PC-3 (cell line): ENCODE results near the gene ACSM3. TPM values are rescaled to one million over a fixed set of nuclear protein-coding genes. Genes with fewer than 3 reads are reported as not detected.
"Not testable (repeated sequence)": the region's sequence is repeated elsewhere in the genome, so short reads cannot be mapped to it uniquely, and the experiment has no call there.

Source experiments
- ATAC-seq: fragments of 200-7000 bp; cut with Tn5 transposase; 2 replicates; pipeline ENCODE4 v1.9.1; 2020; ENCODE audit warnings: mild to moderate bottlenecking, moderate library complexity
- Bru-seq: library from RNA; stranded (reverse); fragments of 400-500 nt; gene quantifications from one replicate; lab custom pipeline; 2021; lab: Mats Ljungman, UMichigan
- BruChase-seq, 2 experiments: library from RNA; stranded (reverse); fragments of 400-500 nt; gene quantifications; one replicate each; lab custom pipeline; 2021; lab: Mats Ljungman, UMichigan
- BruUV-seq: library from RNA; stranded (reverse); fragments of 400-500 nt; replicated peaks from 2 replicates; lab custom pipeline; 2021; lab: Mats Ljungman, UMichigan
- CTCF ChIA-PET: fragments of 300-600 bp; sonication (Branson Sonifier 250); formaldehyde crosslinking; loops from one replicate; lab custom pipeline; 2022; ENCODE audit warnings: antibody characterized with exemption; lab: Charles Lee
- POLR2A ChIA-PET: fragments of 300-600 bp; sonication (Branson Sonifier 250); formaldehyde crosslinking; loops from one replicate; lab custom pipeline; 2022; ENCODE audit warnings: antibody characterized with exemption; ENCODE audit not compliant: unreplicated experiment; lab: Charles Lee
- DNase-seq: peaks from one replicate; pipeline ENCODE4 v3.0.0-alpha.2; 2015
- H2AFZ ChIP-seq: fragments of 300-600 bp; sonication (generic); 2 replicates; pipeline ENCODE4 v1.6.0; 2016; ENCODE audit warnings: antibody characterized with exemption, low read length
- H3F3A ChIP-seq: fragments of 300-600 bp; sonication (generic); one replicate; pipeline ENCODE4 v1.6.0; 2017; ENCODE audit warnings: antibody characterized with exemption, low read length, control low read depth, mild to moderate bottlenecking; ENCODE audit not compliant: unreplicated experiment
- H3K27ac ChIP-seq: fragments of 300-600 bp; sonication (generic); 2 replicates; pipeline ENCODE4 v1.5.1; 2016; ENCODE audit warnings: mild to moderate bottlenecking, low read length
- H3K27me3 ChIP-seq: fragments of 300-600 bp; sonication (generic); 2 replicates; pipeline ENCODE4 v1.6.1; 2016; ENCODE audit warnings: low read length, mixed read lengths
- H3K36me3 ChIP-seq: fragments of 300-600 bp; sonication (generic); 2 replicates; pipeline ENCODE4 v1.6.1; 2016; ENCODE audit warnings: low read depth, mixed run types, low read length, mixed read lengths
- H3K4me1 ChIP-seq: fragments of 300-600 bp; sonication (generic); 2 replicates; pipeline ENCODE4 v1.5.1; 2016; ENCODE audit warnings: low read length; ENCODE audit not compliant: insufficient read depth
- H3K4me2 ChIP-seq: fragments of 300-600 bp; sonication (generic); 2 replicates; pipeline ENCODE4 v1.6.0; 2016; ENCODE audit warnings: low read length
- H3K4me3 ChIP-seq: fragments of 300-600 bp; sonication (generic); 2 replicates; pipeline ENCODE4 v1.5.1; 2016; ENCODE audit warnings: mild to moderate bottlenecking, low read length, mixed read lengths
- H3K79me2 ChIP-seq: fragments of 300-600 bp; sonication (generic); 2 replicates; pipeline ENCODE4 v1.6.1; 2017; ENCODE audit warnings: low read length, mixed read lengths
- H3K9ac ChIP-seq: fragments of 300-600 bp; sonication (generic); 2 replicates; pipeline ENCODE4 v1.6.0; 2016; ENCODE audit warnings: mild to moderate bottlenecking, low read length
- H3K9me2 ChIP-seq: fragments of 300-600 bp; sonication (generic); replicated peaks from 2 replicates; pipeline ENCODE4 v1.6.1; 2016; ENCODE audit warnings: mixed run types, low read length, mixed read lengths
- H3K9me3 ChIP-seq: fragments of 300-600 bp; sonication (generic); 2 replicates; pipeline ENCODE4 v1.6.1; 2016; ENCODE audit warnings: low read length, mixed read lengths
- H4K20me1 ChIP-seq: fragments of 300-600 bp; sonication (generic); 2 replicates; pipeline ENCODE4 v1.6.1; 2016; ENCODE audit warnings: low read length, mixed read lengths
- CTCF ChIP-seq: fragments of 300-600 bp; sonication (generic); conservative IDR thresholded peaks from 2 replicates; pipeline ENCODE4 v1.5.1; 2017; ENCODE audit warnings: antibody characterized with exemption, low read depth, mild to moderate bottlenecking, low read length
- EZH2 ChIP-seq: fragments of 300-600 bp; sonication (generic); IDR thresholded peaks from one replicate; pipeline ENCODE4 v1.6.1; 2017; ENCODE audit warnings: antibody characterized with exemption, mild to moderate bottlenecking, low read length; ENCODE audit not compliant: unreplicated experiment
- EZH2phosphoT487 ChIP-seq: fragments of 300-600 bp; sonication (generic); IDR thresholded peaks from 2 replicates; pipeline ENCODE4 v1.6.1; 2018; ENCODE audit warnings: mild to moderate bottlenecking, antibody characterized with exemption, low read length, borderline replicate concordance
- intact Hi-C: fragments of 100-400 bp; cut with micrococcal nuclease; formaldehyde crosslinking; loops from 2 replicates; pipeline ENCODE4 v1.9.0; 2023
- long read RNA-seq: library from polyadenylated mRNA; unstranded; transcript quantifications from one replicate; pipeline ENCODE4 v2.0.0, GENCODE V29; 2021; ENCODE audit not compliant: unreplicated experiment
- total RNA-seq: library from RNA; depleted of rRNA; stranded (reverse); fragments of >200 nt; gene quantifications from 2 replicates; pipeline ENCODE4 v1.2.3, GENCODE V29; 2014; rRNA removed

The ACSM3 gene
- total RNA-seq: 4.0 and 5.2 TPM in 2 replicates
- percentile 27 among the genes with signal in this experiment for Bru-seq, nascent RNA
- percentile 24 among the genes with signal in this experiment for BruChase-seq, experiment 1, labeled RNA remaining after a 6-hour chase
- percentile 23 among the genes with signal in this experiment for BruChase-seq, experiment 2, labeled RNA remaining after a 2-hour chase
- long read RNA-seq, partial matches to known transcripts: 0 of 4 reads
- long read RNA-seq, other reads (novel, unspliced or antisense): 3 of 4 reads

- intact Hi-C loops: no loop called here
- DNase-seq (peak; percentile 83), ATAC-seq (peak; percentile 99)
- peaks cover 12% of the 10 kb centered on the region for H3K4me1 ChIP-seq
- H3K9me2 ChIP-seq: no peaks in the 10 kb centered on the region
- POLR2A ChIA-PET: no interaction called here
- no peak within 1 kb of the TSS; the same call in 1 of the 2 replicates for H3K27ac ChIP-seq
- H3K36me3 ChIP-seq: no peaks in the 10 kb centered on the region
- no peak for TF ChIP-seq EZH2
- TF ChIP-seq EZH2phosphoT487: no peak
- TF ChIP-seq CTCF: no peak
- no peaks in the 10 kb centered on the region for H3K9me3 ChIP-seq
- no peaks in the 10 kb centered on the region for H3K79me2 ChIP-seq
- peak within 1 kb of the TSS; percentile 79 for H2AFZ ChIP-seq
- H3K4me3 ChIP-seq: peak within 1 kb of the TSS; percentile 63
- H3K9ac ChIP-seq: no peak within 1 kb of the TSS
- H4K20me1 ChIP-seq: no peaks in the 10 kb centered on the region
- H3F3A ChIP-seq: no peaks in the 10 kb centered on the region
- BruUV-seq: TSS peak; percentile 28
- H3K27me3 ChIP-seq: no peaks in the 10 kb centered on the region
- CTCF ChIA-PET: no interaction called here
- peak within 1 kb of the TSS; percentile 63 for H3K4me2 ChIP-seq
Measured at GRCh38 chr16:20763461-20764232, at the start of gene ACSM3. ACSM3 (plus strand) TSS chr16:20764014; CDS start chr16:20770035, 6,021 bp downstream.

GRCh38 chr16:20717718-20718117 lies 46.1 kb upstream of the ACSM3 start:
- DNase-seq, H3F3A ChIP-seq, H3K36me3 ChIP-seq, BruUV-seq, H4K20me1 ChIP-seq, H3K4me2 ChIP-seq, CTCF ChIA-PET, H3K9me2 ChIP-seq, H3K4me3 ChIP-seq, POLR2A ChIA-PET, H3K79me2 ChIP-seq, H3K9me3 ChIP-seq, H3K4me1 ChIP-seq, H2AFZ ChIP-seq, ATAC-seq, H3K27ac ChIP-seq, intact Hi-C loops, H3K9ac ChIP-seq, H3K27me3 ChIP-seq: not testable (repeated sequence)

GRCh38 chr16:20720251-20720650 lies 43.6 kb upstream of the ACSM3 start:
- Histone ChIP-seq H3K9ac (no peak overlapping the region), H3F3A (no peaks in the 10 kb centered on the region), H3K9me2 (no peaks in the 10 kb centered on the region), H2AFZ (no peak overlapping the region), H3K4me3 (no peak overlapping the region), H3K9me3 (no peaks in the 10 kb centered on the region), H3K79me2 (no peaks in the 10 kb centered on the region), H3K4me1 (no peaks in the 10 kb centered on the region), H3K27me3 (no peaks in the 10 kb centered on the region), H4K20me1 (no peaks in the 10 kb centered on the region), H3K36me3 (no peaks in the 10 kb centered on the region), H3K4me2 (no peak overlapping the region), H3K27ac (no peak overlapping the region)
- no peak for ATAC-seq
- no peak for TF ChIP-seq CTCF
- TF ChIP-seq EZH2phosphoT487: no peak
- no peak for TF ChIP-seq EZH2
- intact Hi-C loops: no loop called here
- CTCF ChIA-PET: no interaction called here
- no TSS peak for BruUV-seq
- DNase-seq: no peak
- POLR2A ChIA-PET: no interaction called here
